Activated T-helper 1 cell treated with anti-CD3 and anti-CD28 coated beads, Interleukin-12 subunit alpha, Interleukin-12 subunit beta, Interleukin-2, Interleukin-4 antibody, amounts not matched to agents 30 ng/mL and 10 ng/mL and 1 ng/mL, durations not matched to agents 14 hours and 24 hours and 36 hours (primary cell): ENCODE results near the gene TTLL4. TPM values are rescaled to one million over a fixed set of nuclear protein-coding genes. Genes with fewer than 3 reads are reported as not detected.
"Not testable (repeated sequence)": the region's sequence is repeated elsewhere in the genome, so short reads cannot be mapped to it uniquely, and the experiment has no call there.

Experiments used
- DNase-seq: peaks from one replicate; pipeline ENCODE4 v3.0.0; 2021; ENCODE audit warnings: low spot score
- H3K27ac Mint-ChIP-seq: one replicate; pipeline ENCODE4 v1.8.0; 2021; ENCODE audit warnings: mild to moderate bottlenecking, mixed read lengths
- H3K27me3 Mint-ChIP-seq: one replicate; pipeline ENCODE4 v1.8.0; 2022; ENCODE audit warnings: mild to moderate bottlenecking, moderate library complexity, mixed read lengths; ENCODE audit not compliant: insufficient read depth
- H3K36me3 Mint-ChIP-seq: one replicate; pipeline ENCODE4 v1.8.0; 2021; ENCODE audit warnings: low read depth, mixed read lengths
- H3K4me1 Mint-ChIP-seq: one replicate; pipeline ENCODE4 v1.8.0; 2021; ENCODE audit warnings: low read depth, mixed read lengths
- H3K4me3 Mint-ChIP-seq: one replicate; pipeline ENCODE4 v1.8.0; 2021; ENCODE audit warnings: mild to moderate bottlenecking, moderate library complexity, mixed read lengths
- H3K9me3 Mint-ChIP-seq: one replicate; pipeline ENCODE4 v1.8.0; 2021; ENCODE audit warnings: mixed read lengths
- intact Hi-C: fragments of 100-400 bp; cut with micrococcal nuclease; formaldehyde crosslinking; loops from one replicate; pipeline ENCODE4 v1.15.1; 2024
- total RNA-seq: library from RNA; stranded (reverse); gene quantifications from 2 replicates; pipeline ENCODE4 v1.2.3, GENCODE V29; 2022

The TTLL4 gene
- total RNA-seq = 70.6 and 78.3 TPM in 2 replicates

GRCh38 chr2:218710687-218711549, at the start of gene TTLL4:
TSS of gene TTLL4 (plus strand) at chr2:218710835. CDS start at chr2:218737677, 26,842 bp downstream.
- peak within 1 kb of the TSS; percentile 87 for H3K27ac Mint-ChIP-seq
- DNase-seq = peak; percentile 99
- H3K4me1 Mint-ChIP-seq = peaks cover 27% of the 10 kb centered on the region
- H3K9me3 Mint-ChIP-seq = no peaks in the 10 kb centered on the region
- H3K36me3 Mint-ChIP-seq = peaks cover 4% of the 10 kb centered on the region
- peaks cover 12% of the 10 kb centered on the region for H3K27me3 Mint-ChIP-seq
- intact Hi-C loops = loop anchor here (1.0 to 10.0 kb wide), 18 partner anchors 22 to 787 kb away; partner anchors contain the start of genes AAMP, ARPC2, BCS1L and CNOT9
- peak within 1 kb of the TSS; percentile 94 for H3K4me3 Mint-ChIP-seq

GRCh38 chr2:218662377-218662776, 48.3 kb upstream of the TTLL4 start:
- Mint-ChIP-seq H3K27ac (no peak overlapping the region), H3K4me1 (peaks cover 24% of the 10 kb centered on the region), H3K9me3 (no peaks in the 10 kb centered on the region), H3K36me3 (peaks cover 36% of the 10 kb centered on the region), H3K27me3 (peaks cover 1% of the 10 kb centered on the region), H3K4me3 (no peak overlapping the region)
- no peak for DNase-seq
- intact Hi-C loops = no loop called here

DNA sequence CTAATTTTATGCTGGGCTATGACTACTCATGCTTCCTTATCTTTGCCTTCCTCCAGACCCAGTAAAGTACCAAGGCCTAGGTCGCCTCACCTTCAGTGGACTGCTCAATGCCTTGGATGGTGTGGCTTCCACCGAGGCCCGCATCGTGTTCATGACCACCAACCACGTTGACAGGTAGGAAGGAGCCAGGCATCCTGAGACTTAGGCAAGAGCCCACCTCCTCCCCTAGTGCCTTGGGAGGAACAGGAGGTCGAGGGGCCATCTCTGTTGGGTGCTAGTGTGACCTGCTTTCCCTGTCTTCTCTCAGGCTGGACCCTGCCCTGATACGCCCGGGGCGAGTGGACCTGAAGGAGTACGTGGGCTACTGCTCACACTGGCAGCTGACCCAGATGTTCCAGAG, 47.8 kb upstream of the TTLL4 start:
- intact Hi-C loops = no loop called here
- H3K27ac Mint-ChIP-seq = no peak overlapping the region

GRCh38 chr2:218663901-218664300, 46.7 kb upstream of the TTLL4 start:
- Mint-ChIP-seq H3K9me3 (no peaks in the 10 kb centered on the region), H3K27ac (no peak overlapping the region), H3K27me3 (peaks cover 1% of the 10 kb centered on the region), H3K4me1 (peaks cover 13% of the 10 kb centered on the region), H3K36me3 (peaks cover 43% of the 10 kb centered on the region), H3K4me3 (no peak overlapping the region)
- intact Hi-C loops = no loop called here
- DNase-seq = no peak

More for the DNA sequence above, 47.8 kb upstream of the TTLL4 start:
- Mint-ChIP-seq H3K4me3 (no peak overlapping the region), H3K27me3 (peaks cover 1% of the 10 kb centered on the region), H3K4me1 (peaks cover 20% of the 10 kb centered on the region), H3K9me3 (no peaks in the 10 kb centered on the region), H3K36me3 (peaks cover 38% of the 10 kb centered on the region)
- DNase-seq = no peak

GRCh38 chr2:218664653-218665052, 46.0 kb upstream of the TTLL4 start:
- peaks cover 1% of the 10 kb centered on the region for H3K27me3 Mint-ChIP-seq
- no peak overlapping the region for H3K27ac Mint-ChIP-seq
- intact Hi-C loops = no loop called here
- no peak for DNase-seq
- H3K36me3 Mint-ChIP-seq = peaks cover 40% of the 10 kb centered on the region
- H3K9me3 Mint-ChIP-seq = no peaks in the 10 kb centered on the region
- no peak overlapping the region for H3K4me3 Mint-ChIP-seq
- H3K4me1 Mint-ChIP-seq = peaks cover 11% of the 10 kb centered on the region

- H3K36me3 Mint-ChIP-seq = peaks cover 9% of the 10 kb centered on the region
- no peak for DNase-seq
- peak overlapping the region; percentile 93 for H3K27ac Mint-ChIP-seq
- peak overlapping the region; percentile 100 for H3K4me3 Mint-ChIP-seq
- H3K27me3 Mint-ChIP-seq = no peaks in the 10 kb centered on the region
- peaks cover 22% of the 10 kb centered on the region for H3K4me1 Mint-ChIP-seq
- intact Hi-C loops = loop anchor here (1.0 to 5.0 kb wide), 5 partner anchors 39 to 871 kb away; partner anchors contain the start of genes CHPF, CNOT9, DNPEP and TMEM198
- H3K9me3 Mint-ChIP-seq = no peaks in the 10 kb centered on the region
Measured at GRCh38 chr2:218671097-218671653, 39.5 kb upstream of the TTLL4 start.

DNA sequence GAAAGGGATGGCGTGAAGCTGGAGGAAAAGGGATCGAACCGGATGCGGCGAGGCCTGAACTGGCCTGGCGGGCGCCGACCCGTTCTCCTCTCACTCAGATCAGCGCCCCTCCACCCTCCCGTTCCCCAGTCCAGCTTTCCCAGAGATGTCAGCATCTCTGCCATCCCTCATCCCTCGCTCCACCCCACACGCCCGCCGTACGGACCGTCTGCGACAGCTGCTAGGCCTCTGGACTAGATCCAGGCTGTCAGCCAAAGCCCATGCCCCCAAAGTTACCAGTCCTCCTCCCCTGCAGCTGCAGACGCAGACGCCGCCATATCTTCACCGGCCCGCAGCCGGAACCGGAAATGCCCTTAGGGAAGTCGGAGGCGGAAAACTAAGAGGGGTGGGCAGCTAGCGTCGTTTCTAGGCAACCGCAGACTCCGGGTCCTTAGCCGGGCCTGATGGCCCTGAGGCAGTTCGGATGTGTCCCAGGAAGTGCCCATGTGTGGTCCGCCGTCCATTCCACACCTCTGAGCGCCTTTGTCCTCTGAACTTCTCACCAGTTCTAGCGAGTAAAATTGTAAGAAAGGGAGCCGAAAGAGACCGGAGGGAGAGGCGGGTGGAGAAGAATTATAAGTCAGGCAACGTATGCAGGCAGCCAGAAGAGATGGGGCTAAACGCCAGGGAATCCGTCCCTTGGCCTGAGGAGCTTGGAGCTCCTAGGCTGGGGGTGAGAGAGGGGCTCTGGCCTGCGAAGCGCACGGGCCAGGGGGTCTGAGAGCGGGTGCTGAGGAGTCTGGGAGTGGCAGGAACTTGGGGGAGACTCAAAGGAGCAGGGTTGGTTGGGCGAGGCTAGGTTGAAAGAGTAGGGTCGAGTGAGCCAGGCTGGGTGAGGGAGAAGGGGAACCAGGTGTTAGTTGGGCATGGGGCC, 38.7 kb upstream of the TTLL4 start, which contains the start of the genes RNF25 and STK36:
RNF25 (minus strand) TSS at position 349 of the 913 bp plus-strand sequence; CDS start at position 317, 32 bp downstream.
STK36 (plus strand) TSS at position 433 of the 913 bp plus-strand sequence. CDS start 744 bp downstream, outside the sequence.
- intact Hi-C loops = loop anchor here (1.0 to 5.0 kb wide), 8 partner anchors 13 to 870 kb away; partner anchors contain the start of genes BCS1L, CHPF, CNOT9 and DNPEP
- H3K27ac Mint-ChIP-seq = peak within 1 kb of the TSS; percentile 93

DNA sequence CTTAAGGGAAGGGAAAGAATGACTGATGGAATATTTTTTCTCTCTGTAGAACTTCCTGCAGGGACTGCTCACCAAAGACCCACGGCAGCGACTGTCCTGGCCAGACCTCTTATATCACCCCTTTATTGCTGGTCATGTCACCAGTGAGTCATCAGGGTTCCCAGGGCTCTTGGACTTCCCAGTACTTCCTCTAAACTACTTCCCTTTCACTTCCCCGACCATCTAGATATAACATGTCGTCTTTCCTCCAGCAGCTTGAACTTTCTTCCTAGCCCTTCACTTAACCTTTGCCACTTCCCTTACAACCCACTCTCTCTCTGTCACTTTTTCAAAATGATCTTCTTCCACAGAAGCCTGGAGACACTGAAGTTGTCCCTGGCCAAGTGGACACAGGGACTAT, 31.5 kb upstream of the TTLL4 start:
- intact Hi-C loops = no loop called here
- H3K36me3 Mint-ChIP-seq = peaks cover 3% of the 10 kb centered on the region

More for the DNA sequence above, 38.7 kb upstream of the TTLL4 start, which contains the start of the genes RNF25 and STK36:
- DNase-seq = peak; percentile 77
- Mint-ChIP-seq H3K9me3 (no peaks in the 10 kb centered on the region), H3K4me3 (peak within 1 kb of the TSS; percentile 100), H3K4me1 (peaks cover 22% of the 10 kb centered on the region), H3K36me3 (peaks cover 11% of the 10 kb centered on the region), H3K27me3 (no peaks in the 10 kb centered on the region)

GRCh38 chr2:218680061-218680460, 30.6 kb upstream of the TTLL4 start:
- Mint-ChIP-seq H3K4me3 (no peak overlapping the region), H3K27ac (no peak overlapping the region), H3K27me3 (no peaks in the 10 kb centered on the region), H3K9me3 (no peaks in the 10 kb centered on the region), H3K36me3 (peaks cover 3% of the 10 kb centered on the region), H3K4me1 (no peaks in the 10 kb centered on the region)
- DNase-seq = no peak
- intact Hi-C loops = no loop called here

More for the DNA sequence above, 31.5 kb upstream of the TTLL4 start:
- Mint-ChIP-seq H3K9me3 (no peaks in the 10 kb centered on the region), H3K27ac (no peak overlapping the region), H3K27me3 (no peaks in the 10 kb centered on the region), H3K4me3 (no peak overlapping the region), H3K4me1 (no peaks in the 10 kb centered on the region)
- DNase-seq = no peak

- not testable (repeated sequence) for H3K4me1 Mint-ChIP-seq, H3K9me3 Mint-ChIP-seq, H3K27ac Mint-ChIP-seq, H3K4me3 Mint-ChIP-seq, H3K36me3 Mint-ChIP-seq, H3K27me3 Mint-ChIP-seq, DNase-seq
- intact Hi-C loops = loop anchor here (1.0 kb wide), 2 partner anchors 28 to 160 kb away; partner anchors contain the start of genes BCS1L and ZNF142
Measured at GRCh38 chr2:218687400-218688060, 23.1 kb upstream of the TTLL4 start.

- Mint-ChIP-seq H3K4me3 (no peak overlapping the region), H3K36me3 (peaks cover 4% of the 10 kb centered on the region), H3K27ac (no peak overlapping the region), H3K9me3 (no peaks in the 10 kb centered on the region), H3K27me3 (no peaks in the 10 kb centered on the region), H3K4me1 (no peaks in the 10 kb centered on the region)
- no peak for DNase-seq
- intact Hi-C loops = no loop called here
Measured at GRCh38 chr2:218691234-218691633, 19.4 kb upstream of the TTLL4 start.
